Panc1 (cell line): Measurements from ENCODE around the gene PPA1.

ENCODE experiments used
- CTCF ChIP-seq: fragments of 450-650 bp; IDR thresholded peaks from 2 replicates; pipeline ENCODE4 v1.5.1; 2017; ENCODE audit warnings: mild to moderate bottlenecking
- POLR2AphosphoS5 ChIP-seq: IDR thresholded peaks from 2 replicates; pipeline ENCODE4 v1.6.1; 2012; ENCODE audit warnings: mild to moderate bottlenecking, low read depth, low read length, moderate library complexity
- TF ChIP-seq, protein P1 (sequence below), 2 experiments: IDR thresholded peaks; 2 replicates each; pipeline ENCODE4 v1.6.1; 2011 to 2012; ENCODE audit warnings: low read depth in 2 of 2, control low read depth in 1 of 2, low read length in 1 of 2, mild to moderate bottlenecking in 1 of 2, moderate library complexity in 1 of 2; ENCODE audit not compliant: insufficient read depth in 1 of 2

GRCh38 chr10:70190581-70190980 is 42.6 kb downstream of the PPA1 start:
- TF ChIP-seq, protein P1, sequence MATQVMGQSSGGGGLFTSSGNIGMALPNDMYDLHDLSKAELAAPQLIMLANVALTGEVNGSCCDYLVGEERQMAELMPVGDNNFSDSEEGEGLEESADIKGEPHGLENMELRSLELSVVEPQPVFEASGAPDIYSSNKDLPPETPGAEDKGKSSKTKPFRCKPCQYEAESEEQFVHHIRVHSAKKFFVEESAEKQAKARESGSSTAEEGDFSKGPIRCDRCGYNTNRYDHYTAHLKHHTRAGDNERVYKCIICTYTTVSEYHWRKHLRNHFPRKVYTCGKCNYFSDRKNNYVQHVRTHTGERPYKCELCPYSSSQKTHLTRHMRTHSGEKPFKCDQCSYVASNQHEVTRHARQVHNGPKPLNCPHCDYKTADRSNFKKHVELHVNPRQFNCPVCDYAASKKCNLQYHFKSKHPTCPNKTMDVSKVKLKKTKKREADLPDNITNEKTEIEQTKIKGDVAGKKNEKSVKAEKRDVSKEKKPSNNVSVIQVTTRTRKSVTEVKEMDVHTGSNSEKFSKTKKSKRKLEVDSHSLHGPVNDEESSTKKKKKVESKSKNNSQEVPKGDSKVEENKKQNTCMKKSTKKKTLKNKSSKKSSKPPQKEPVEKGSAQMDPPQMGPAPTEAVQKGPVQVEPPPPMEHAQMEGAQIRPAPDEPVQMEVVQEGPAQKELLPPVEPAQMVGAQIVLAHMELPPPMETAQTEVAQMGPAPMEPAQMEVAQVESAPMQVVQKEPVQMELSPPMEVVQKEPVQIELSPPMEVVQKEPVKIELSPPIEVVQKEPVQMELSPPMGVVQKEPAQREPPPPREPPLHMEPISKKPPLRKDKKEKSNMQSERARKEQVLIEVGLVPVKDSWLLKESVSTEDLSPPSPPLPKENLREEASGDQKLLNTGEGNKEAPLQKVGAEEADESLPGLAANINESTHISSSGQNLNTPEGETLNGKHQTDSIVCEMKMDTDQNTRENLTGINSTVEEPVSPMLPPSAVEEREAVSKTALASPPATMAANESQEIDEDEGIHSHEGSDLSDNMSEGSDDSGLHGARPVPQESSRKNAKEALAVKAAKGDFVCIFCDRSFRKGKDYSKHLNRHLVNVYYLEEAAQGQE (IDR thresholded peaks at IDR 0.05; ENCODE audit: insufficient read depth in 1 of 2, low read depth in 2 of 2, low read length in 1 of 2), result no peak
- TF ChIP-seq CTCF (no peak), POLR2AphosphoS5 (no peak)
